Hematopoietic multipotent progenitor cell treated with erythropoietin and hydrocortisone succinate and interleukin-3 and kit ligand, for 4 days (in vitro differentiated cells): ENCODE measurements around the gene C18orf32.
"Not testable (repeated sequence)": the region's sequence is repeated elsewhere in the genome, so short reads cannot be mapped to it uniquely, and the experiment has no call there.

Source experiments
- DNase-seq: peaks from one replicate; pipeline ENCODE4 v3.0.0-alpha.2; 2015

C18orf32 gene

DNA sequence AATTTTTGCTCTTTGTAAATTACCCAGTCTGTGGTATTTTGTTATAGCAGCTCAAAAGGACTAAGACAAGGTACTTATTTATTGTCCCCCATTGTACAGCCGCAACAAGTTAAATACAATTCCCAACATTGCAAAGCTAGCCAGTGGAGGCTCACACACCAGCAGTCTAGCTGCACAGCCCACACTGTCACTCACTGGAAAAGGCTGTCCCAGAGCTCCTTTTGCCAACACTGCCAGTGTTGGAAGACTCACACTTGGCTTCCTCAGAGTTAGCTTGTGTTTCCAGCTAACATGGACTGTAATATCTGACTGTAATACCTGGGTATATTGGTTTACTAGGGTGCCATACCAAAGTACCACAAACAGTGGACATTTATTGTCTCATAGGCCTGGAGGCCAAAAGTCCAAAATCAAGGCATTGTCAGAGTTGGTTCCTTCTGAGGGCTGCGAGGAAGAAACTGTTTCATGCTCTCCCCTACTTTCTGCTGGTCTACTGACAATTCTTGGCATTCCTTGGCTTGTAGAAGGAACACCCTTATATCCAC, 19.9 kb downstream of the C18orf32 start:
- no peak for DNase-seq

DNA sequence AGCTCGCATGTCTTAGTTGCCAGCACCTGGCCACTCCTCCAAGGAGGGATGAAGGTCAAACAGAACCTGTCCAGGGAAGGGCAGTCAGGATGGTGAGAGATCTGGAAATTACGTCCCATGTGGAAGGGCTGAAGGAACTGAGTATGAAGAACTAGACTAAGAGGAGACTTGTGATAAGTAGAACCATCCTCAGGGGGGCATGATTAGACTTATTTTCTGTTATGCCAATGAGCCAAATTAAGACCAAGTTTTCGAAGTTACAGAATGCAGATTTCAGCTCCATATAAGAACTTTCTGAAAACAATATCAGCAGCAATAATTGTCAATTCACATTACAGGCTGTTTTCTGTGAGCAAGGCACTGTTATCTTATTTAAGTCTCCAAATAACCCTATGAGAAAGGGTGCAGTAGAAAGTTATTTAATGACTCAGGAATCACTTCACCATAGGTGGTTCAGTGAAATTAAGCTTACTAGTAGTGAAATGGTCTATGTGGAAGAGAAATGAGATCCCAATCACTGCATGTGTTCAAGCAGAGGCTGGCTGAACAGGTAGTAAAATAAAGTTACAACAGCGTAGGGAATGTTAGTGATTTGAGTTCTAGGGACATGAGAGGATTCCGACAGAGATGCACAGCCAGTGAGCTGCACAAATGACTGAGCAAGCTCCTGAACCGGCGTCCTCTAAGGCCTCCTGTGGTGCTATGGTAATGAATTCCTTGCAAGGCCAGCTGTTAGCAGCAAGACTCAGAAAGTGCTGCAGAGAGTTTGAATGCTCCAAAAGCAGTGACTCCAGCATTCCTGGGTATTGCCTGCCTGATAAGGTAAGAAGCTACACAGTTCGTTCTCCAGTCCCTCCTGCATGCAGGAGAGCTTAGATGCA, 22.1 kb downstream of the C18orf32 start:
- peak; percentile 71 for DNase-seq

DNA sequence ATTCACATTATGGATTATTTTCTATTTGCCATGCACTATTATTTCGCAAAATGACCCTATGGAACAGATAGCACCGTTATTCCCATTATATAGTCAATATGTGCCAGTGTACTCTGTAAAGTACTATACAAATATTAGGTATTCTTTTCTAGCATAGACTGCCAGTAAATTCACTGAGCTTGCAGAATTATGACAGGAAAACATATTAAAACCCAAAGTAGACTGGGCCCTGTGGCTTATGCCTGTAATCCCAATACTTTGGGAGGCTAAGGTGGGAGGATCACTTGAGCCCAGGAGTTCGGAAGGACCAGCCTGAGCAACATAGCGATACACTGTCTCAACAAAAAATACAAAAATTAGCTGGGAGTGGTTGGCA, 25.4 kb downstream of the C18orf32 start:
- no peak for DNase-seq

DNA sequence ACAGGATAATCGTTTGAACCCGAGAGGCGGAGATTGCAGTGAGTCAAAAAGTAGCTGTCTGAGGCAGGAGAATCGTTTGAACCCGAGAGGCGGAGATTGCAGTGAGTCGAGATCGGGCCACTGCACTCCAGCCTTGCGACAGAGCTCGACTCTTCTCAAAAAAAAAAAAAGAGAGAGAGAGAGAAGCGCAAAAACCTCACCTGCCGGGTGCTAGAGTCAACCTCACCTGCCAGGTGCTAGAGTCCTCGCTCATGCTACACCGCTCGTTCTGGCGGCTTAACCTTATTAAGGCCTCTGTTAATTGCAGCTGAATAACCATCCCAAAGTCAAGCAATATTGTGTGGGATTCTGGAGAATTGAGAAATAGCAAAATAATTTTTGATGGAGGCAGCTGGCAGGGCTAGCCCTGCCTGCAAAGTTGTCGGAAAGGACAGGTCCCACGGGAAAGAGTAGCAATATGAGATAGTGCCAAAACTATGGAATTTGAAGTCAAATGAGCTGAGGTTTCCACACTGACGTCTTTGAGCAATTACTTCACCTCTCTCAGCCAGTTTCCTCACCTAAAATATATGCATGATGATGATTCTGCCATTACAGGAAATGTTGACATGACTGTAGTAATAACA, 25.9 kb downstream of the C18orf32 start:
- no peak for DNase-seq

DNA sequence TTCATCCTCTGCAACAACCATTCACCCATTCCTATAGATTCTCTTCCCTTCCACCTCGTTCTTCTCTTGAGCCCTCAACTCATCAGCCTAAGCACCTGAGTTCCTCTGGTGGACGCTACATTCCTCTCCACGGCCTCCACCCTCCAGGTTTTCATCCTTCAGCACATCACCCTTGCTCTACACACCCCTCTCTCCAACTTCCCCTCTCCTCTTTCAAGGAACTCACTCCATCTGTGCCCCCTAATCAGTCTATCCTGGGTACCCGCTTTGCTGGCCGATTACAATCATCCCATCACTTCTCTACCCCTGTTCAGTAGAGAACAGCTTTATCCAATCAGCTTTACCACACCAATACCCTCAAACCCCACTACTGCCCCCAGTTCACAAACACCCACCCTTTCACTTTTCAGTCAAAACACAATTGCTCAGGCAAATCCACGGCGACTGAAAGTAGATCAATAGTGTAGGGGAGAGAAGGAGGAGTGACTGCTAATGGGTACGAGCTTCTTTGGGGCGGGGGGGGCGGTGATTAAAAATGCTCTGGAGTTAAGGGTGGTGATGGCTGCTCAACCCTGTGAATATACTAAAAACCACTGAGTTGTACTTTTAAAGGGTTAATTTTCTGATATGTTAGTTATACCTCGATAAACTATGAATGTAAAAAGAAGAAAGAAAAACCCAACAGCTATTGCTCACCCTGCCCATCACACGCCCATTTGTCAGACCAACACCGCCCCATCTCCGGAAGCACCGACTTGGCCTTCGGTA, 27.4 kb downstream of the C18orf32 start:
- peak; percentile 56 for DNase-seq

DNA sequence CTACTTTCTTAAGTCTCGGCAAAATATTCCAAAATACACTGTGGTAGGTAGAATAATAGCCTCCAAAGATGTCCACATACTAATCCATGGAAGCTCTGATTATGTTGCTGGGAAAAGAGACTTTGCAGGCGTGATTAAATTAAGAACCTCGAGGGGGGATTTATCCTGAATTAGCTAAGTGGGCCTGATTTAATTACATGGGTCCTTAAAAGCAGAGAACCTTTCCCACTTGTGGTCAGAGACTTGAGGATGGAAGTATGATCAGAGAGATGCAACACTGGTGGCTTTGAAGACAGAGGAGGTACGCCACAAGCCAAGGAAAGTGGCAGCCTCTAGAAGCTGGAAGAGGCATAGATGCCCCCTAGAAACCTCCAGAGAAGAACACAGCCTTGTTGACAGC, 29.4 kb downstream of the C18orf32 start:
- no peak for DNase-seq

DNA sequence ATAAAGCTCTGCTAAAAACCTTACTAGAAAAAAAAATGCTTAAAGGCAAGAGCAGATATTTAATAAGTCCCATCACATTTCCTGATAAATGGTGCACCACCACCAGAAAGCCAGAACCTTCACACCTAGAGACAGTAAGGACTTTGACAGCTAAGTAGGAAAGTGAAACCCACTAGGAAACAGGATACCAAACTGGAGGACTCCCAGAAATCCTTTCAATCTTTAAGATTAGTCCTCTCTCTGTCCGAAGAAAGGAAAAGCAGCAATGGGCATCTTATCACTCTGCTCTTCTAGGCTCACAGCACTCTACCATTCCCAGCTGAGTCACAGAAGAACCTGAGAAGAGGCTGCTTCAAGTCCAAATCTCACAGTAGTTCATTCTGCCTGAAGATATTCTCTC, 30.2 kb downstream of the C18orf32 start:
- DNase-seq = no peak

DNA sequence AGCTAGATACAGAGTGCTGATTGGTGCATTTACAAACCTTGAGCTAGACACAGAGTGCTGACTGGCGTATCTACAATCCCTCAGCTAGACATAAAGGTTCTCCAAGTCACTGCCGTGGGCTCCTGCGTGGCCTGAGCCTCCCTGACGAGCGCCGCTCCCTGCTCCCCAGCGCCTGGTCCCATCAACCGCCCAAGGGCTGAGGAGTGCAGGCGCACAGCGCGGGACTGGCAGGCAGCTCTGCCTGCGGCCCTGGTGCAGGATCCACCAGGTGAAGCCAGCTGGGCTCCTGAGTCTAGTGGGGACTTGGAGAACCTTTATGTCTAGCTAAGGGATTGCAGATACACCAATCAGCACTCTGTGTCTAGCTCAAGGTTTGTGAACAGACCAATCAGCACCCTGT, 34.5 kb downstream of the C18orf32 start:
- DNase-seq = not testable (repeated sequence)

DNA sequence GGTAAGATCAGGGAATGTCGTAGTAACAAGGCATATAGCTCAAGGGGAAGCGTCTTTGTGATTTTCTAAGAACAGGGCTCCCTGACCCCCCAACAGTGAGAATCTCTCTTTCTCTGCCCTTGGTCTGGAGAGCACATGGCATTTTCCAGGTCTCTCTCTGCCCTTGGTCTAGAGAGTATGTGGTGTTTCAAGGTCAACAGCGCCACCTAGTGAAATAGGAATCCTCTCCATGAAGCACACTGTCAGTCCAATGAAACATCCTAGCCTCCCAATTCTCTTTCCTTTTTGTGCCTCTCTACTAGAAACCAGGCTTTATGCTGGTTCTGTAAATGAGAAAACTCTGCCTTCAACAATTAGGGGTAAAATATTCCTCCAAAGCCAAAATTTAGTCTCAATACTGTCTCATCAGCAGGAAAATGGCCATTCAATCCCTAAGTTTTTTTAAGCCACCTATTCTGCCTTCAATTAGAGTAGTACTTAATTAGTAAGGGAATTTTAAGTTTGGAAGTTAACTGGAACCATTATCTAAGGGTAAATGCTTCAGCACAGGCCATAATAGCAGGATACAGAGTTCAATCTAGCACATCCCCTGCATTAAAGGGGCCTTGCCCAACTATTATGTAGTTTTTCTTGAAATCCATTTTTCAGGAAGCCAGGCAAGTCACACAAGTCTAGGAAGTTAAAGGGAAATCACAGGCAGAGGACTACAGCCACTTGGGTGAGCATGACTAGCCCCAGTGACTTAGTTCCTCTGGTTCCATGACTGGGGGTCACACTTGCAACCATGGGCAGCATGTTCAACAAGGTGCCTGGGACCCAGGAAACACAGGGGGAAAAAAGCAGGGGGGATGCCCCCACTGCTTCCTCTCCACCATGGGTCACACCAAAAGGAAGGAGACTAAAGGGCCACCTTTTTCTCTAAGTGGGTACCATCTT, 39.0 kb downstream of the C18orf32 start:
- peak; percentile 70 for DNase-seq

DNA sequence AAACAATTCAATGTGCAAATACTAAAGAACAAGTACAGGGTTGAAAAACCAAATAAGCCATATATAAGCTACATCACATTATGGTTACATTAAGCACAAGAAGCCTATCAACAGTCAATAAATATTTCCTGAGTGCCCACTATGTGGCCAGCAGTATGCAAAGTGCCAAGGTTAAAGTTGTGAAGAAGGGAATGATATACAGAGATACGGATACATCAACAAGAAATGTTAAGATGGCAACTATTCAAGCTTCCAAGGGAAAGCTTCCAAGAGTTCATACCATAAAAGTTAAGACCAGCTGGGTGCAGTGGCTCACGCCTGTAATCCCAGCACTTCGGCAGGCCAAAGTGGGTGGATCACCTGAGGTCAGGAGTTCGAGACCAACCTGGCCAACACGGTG, 40.6 kb downstream of the C18orf32 start:
- no peak for DNase-seq

DNA sequence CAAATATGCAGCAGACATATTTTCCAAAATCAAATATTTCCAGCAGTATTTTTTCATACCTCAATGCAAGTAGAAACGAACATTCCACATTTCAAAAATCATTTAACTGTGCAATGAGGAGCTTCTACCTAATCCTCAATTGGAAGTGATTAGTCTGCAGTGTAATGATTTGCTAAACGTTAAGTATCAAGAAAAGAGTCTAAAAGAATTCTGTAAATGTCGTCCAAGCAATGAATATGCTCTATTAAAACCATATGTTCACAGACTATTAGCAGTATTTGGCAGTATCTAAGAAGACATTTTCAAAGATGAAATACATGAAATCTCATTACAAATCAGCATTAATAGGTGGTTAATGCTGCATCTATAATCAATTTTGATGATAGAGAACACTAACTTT, 42.5 kb downstream of the C18orf32 start:
- no peak for DNase-seq

DNA sequence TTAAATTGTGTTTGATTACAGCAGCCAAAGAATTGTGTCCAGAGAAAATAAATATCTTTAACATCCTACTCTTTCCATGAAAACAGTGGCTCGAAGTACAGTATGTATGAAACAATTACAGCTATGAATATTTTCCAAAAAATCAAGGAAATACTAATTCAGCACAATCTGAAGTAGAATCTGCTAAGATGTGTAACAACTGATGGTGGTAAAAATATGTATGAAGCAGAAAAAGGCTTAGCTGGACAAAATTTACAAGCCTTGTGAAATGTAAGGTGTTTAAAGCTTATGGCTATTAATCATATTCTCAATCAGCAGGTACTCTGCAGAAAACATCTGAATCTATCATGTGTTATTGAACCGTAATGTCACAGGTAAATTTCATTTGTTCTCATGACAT, 43.2 kb downstream of the C18orf32 start:
- no peak for DNase-seq

DNA sequence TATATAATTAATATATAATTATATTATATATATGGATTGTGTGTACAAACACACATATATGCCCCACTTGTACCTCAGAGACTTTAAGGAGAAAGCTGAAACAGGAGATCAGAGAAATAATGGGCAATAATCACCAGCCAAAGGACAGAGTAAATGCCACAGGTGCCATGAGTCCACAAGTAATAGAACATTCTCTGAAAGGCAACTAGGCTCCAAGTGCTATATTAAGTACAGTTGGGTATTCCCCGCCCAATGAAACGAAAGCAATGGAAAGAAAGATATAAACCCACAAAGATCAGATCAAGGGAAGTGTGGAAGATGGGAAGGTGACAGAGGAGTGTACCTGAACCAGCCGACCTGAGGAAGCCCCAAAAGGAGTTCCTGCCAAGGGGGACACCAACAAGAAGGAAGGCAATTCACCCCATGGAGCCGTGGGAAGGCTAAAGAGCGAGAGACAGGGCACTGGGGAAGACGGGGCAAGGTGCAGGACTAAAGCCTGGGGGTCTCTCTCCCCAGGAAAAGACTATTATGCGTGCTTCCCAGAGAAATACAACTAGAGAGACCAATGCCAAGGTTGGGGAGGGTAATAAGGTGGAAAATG, 45.6 kb downstream of the C18orf32 start:
- peak; percentile 27 for DNase-seq

DNA sequence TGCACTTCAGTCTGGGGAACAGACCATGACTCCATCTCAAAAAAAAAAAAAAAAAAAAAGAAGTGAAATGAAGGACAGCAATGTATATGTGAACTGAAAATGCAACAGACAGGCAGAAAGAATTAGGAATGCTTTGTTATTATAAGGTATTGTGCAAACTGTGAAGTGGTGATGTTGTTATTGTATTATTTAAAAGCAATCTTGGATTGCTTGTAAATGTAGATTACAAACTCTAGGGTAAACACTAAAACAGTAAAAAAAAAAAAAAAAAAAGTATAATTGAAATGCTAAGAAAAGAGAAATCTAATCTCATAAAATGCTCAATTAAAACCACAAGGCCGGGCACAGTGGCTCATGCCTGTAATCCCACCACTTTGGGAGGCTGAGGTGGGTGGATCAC, 51.9 kb downstream of the C18orf32 start:
- DNase-seq = no peak

DNA sequence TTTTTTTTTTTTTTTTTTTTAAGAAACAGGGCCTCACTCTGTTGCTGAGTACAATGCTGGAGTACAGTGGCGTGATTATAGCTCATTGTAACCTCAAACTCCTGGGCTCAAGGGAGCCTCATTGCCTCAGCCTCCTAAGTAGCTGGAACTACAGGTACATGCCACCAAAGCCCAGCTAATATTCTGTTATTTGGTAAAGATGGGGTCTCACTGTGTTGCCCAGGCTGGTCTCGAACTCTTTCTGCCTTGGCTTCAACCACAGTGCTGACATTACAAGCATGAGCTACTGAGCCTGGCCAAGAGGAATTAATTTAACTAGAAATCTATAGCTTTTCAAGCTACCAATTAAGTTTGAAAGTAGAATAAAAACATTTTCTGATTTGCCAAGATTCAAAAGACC, 54.4 kb downstream of the C18orf32 start:
- DNase-seq = no peak

DNA sequence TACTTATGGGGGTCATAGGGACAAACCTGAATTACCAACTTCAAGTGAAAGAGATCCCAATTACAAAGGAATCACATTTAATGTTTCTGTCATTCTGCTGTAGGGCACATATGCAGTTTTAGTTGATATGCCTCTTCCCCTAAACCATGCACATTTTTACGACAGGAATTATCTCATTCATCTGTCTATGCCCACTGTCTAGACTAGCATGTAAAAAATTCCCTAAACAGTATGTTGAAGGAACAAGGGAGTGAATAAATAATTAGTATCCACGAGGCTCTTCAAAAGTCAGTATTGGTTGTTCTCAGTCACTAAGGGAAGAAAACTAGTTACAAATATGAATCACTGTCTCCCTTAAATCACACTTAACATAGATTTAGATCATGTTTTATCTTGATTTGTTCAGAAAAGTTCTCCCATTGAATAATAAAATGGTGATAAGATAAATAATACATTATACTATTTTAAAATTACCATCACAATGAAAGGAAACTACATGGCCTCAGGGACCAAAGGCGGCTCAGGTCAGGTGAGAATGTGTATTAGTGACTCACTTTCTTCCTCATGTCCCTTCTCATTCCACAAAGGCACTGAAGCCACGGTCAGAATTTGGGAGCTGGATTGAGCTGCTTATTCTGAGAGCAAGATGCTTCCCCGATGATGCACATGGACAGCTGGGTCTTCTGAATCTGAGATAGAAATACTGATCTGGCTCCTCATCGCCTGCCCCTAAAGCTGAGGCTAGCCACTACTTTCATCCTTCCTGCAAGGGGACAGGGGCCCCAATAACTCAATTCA, 55.7 kb downstream of the C18orf32 start:
- DNase-seq = no peak
